ENCODE data around the gene DGKQ. TPM values are rescaled to one million over a fixed set of nuclear protein-coding genes. Genes with fewer than 3 reads are reported as not detected.
"Not testable (repeated sequence)": the region's sequence is repeated elsewhere in the genome, so short reads cannot be mapped to it uniquely, and the experiment has no call there.

DGKQ gene
- total RNA-seq, 1 donor from 2014 or later = 3.8 TPM

DNA sequence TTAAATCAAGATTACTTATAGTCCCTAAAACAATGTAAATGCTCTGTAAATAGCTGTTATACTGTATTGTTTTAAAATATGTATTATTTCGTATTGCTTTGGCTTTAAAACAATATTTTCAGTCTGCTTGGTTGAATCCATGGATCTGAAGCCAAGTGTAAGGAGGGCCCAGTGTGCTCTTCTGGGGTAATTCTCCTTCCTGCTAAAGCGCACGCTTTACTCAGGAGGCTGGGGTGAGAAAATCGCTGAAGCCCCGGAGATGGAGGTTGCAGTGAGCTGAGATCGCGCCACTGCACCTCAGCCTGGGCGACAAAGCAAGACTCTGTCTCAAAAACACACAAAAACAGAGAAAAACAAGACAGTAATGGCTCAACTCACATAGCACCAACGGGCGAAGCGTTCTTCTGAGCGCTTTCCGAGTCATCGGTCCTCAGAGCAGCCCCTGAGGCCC lies 13.1 kb upstream of the DGKQ start:
- DNase-seq (ENCODE audit: missing footprints) = peak; percentile 35
- intact Hi-C loops (cut with DNase I) = loop anchor here (5.0 to 10.0 kb wide), 2 partner anchors 52 to 244 kb away; partner anchors contain the start of genes GAK and TMEM175
- peak; percentile 4 for ATAC-seq

- peak; percentile 90 for DNase-seq (ENCODE audit: missing footprints)
- intact Hi-C loops (cut with DNase I) = loop anchor here (5.0 to 10.0 kb wide), 2 partner anchors 50 to 243 kb away; partner anchors contain the start of genes GAK and TMEM175
- peak; percentile 78 for ATAC-seq
Measured at GRCh38 chr4:985123-985830, 11.9 kb upstream of the DGKQ start.

- intact Hi-C loops (cut with DNase I) = loop anchor here (5.0 to 10.0 kb wide), 2 partner anchors 50 to 242 kb away; partner anchors contain the start of genes GAK and TMEM175
- ATAC-seq = no peak
Measured at GRCh38 chr4:984336-985054, 11.1 kb upstream of the DGKQ start.

GRCh38 chr4:982814-983213 lies 9.4 kb upstream of the DGKQ start:
- ATAC-seq (no peak), DNase-seq (ENCODE audit: missing footprints) (peak; percentile 30)
- intact Hi-C loops (cut with DNase I) = loop anchor here (10.0 kb wide), 1 partner anchor 48 kb away; the partner anchor contains the start of genes GAK and TMEM175

More at GRCh38 chr4:984336-985054, 11.1 kb upstream of the DGKQ start:
- DNase-seq (ENCODE audit: missing footprints) = peak; percentile 15

- ATAC-seq (no peak), DNase-seq (ENCODE audit: missing footprints) (peak; percentile 60)
- intact Hi-C loops (cut with DNase I) = loop anchor here (10.0 kb wide), 1 partner anchor 47 kb away; the partner anchor contains the start of genes GAK and TMEM175
Measured at GRCh38 chr4:982291-982690, 8.9 kb upstream of the DGKQ start.

GRCh38 chr4:978957-979701 lies 5.8 kb upstream of the DGKQ start:
- DNase-seq (ENCODE audit: missing footprints) = peak; percentile 65
- intact Hi-C loops (cut with DNase I) = no loop called here
- no peak for ATAC-seq

DNA sequence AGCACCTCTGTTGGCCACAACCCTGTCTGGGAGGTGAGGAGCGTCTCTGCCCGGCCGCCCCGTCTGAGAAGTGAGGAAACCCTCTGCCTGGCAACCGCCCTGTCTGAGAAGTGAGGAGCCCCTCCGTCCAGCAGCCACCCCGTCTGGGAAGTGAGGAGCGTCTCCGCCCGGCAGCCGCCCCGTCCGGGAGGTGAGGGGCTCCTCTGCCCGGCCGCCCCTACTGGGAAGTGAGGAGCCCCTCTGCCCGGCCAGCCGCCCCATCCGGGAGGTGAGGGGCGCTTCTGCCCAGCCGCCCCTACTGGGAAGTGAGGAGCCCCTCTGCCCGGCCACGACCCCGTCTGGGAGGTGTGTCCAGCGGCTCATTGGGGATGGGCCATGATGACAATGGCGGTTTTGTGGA lies 2.6 kb upstream of the DGKQ start:
- ATAC-seq; DNase-seq (ENCODE audit: missing footprints); intact Hi-C loops (cut with DNase I): not testable (repeated sequence)

GRCh38 chr4:974668-975067 lies 1.3 kb upstream of the DGKQ start:
- DNase-seq (ENCODE audit: missing footprints) (peak; percentile 11), ATAC-seq (no peak)
- intact Hi-C loops (cut with DNase I) = no loop called here

- intact Hi-C loops (cut with DNase I) = no loop called here
- no peak for ATAC-seq
- peak; percentile 69 for DNase-seq (ENCODE audit: missing footprints)
Measured at GRCh38 chr4:972651-973424, 531 bp downstream of the DGKQ start.

DNA sequence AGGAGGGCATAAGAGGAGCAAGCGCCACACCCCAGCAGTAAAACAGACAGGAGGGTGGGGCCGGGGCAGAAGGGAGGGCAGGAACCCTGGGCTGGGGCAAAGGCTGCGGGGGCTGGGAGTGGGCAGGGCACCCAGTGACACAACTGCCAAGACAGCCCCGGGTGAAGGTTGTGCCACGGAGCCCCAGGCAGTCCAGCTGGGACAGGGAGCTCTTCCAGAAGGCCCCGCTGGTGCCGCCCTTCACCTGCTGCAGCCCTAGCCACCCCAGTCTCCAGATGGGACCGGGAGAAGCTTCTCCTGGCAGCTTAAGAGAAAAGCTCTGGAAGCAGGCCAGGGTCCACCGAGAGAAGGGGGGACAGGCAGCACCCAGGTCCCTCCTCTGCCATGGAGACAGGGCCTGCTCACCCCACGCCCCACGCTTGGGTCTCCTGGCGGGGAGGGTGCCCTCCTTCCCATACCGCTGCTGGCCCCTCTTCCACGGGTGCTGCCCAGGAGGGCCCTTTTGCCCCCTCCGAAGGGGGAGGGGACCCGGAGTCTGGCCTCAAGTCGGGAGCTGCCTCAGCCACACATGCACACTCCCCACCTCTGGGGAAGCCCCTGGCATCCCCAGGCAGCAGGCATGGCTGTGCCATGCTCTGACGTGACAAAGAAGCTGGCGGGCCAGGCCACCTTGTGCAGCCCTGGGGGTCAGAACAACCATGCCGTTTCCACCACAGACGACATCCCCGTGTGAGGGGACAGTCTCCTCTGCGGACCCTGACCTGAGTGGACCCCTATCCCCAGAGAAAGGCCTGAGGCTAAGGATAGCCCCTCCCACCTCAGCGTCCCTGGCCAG lies 1.5 kb downstream of the DGKQ start:
- no peak for ATAC-seq
- intact Hi-C loops (cut with DNase I) = no loop called here
- peak; percentile 63 for DNase-seq (ENCODE audit: missing footprints)

GRCh38 chr4:970854-971520 lies 2.4 kb downstream of the DGKQ start:
- DNase-seq (ENCODE audit: missing footprints) = peak; percentile 2
- intact Hi-C loops (cut with DNase I) = no loop called here

DNA sequence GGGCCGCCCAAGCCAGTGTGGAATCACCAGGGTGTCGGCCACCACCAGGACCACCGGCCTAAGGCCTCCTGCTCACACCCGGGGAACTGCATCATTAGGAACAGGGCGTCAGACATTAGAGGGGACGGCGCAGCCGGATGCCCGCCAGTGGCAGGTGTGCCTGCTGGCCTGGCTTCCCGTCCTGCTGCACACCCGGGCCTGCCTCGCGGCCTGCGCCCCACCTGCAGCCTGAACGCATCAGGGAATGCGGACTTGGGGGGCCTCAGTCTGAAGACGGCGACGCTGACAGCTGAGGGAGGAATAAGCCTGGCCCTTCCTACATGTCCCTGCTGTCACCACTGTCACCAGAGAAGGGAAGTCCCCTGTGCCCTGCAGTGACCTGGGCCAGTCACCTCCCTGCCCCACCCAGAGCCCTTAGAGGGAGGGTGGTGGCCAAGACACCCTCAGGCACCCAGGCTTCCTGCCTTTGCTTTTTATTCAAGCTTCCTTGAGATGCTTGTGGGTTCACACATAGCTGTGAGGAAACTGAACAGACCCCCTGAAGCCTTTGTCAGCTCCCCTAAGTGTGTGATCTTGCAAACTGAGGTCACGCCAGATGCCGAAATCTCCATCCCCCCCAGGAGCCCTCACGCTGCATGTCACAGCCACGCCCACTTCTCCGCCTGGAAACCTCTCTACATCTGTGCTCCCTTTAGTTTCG lies 3.2 kb downstream of the DGKQ start:
- ATAC-seq (no peak), DNase-seq (ENCODE audit: missing footprints) (peak; percentile 59)
- intact Hi-C loops (cut with DNase I) = no loop called here

More at GRCh38 chr4:970854-971520, 2.4 kb downstream of the DGKQ start:
- no peak for ATAC-seq

DNA sequence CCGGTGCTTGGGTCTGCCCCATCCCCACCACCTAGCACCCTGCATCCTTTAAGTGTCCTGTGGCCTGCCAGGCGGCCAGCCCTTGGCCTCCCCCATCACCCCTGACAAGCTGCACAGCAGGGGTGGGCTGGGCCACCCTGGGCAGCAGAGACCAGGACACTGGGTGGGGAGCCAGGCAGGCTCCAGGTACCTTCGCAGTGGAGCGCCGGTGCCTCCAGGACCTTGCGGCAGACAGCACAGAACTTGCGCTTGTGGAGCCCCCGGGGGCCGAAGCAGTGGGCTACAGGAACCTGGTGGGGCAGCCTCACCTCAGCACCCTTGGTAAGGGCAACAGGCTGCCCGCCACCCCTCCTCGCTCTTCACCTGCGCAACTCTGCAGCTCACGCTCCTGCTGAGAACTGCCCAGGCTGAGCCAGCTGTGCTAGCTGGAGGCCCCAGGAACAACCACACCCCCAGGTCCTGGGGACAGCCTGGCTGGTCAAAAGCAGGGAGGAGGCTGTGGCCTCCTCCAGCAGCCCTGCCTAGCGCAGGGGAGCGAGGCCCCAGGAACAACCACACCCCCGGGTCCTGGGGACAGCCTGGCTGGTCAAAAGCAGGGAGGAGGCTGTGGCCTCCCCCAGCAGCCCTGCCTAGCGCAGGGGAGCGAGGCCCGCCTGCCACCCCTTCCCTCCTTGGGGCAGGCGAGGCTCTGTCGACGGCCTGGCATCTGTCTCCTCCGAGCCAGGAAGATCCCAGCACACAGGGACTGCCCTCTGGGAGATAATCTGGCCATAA lies 4.6 kb downstream of the DGKQ start:
- no peak for ATAC-seq
- DNase-seq (ENCODE audit: missing footprints) = peak; percentile 52
- intact Hi-C loops (cut with DNase I) = no loop called here

- DNase-seq (ENCODE audit: missing footprints) = peak; percentile 56
- intact Hi-C loops (cut with DNase I) = no loop called here
- no peak for ATAC-seq
Measured at GRCh38 chr4:968221-968620, 5.1 kb downstream of the DGKQ start.

All from Right ventricle myocardium inferior (tissue), 1 donor.